Peyer's patch (tissue), 4 donors: ENCODE data around the gene SS18L1. TPM values are rescaled to one million over a fixed set of nuclear protein-coding genes. Genes with fewer than 3 reads are reported as not detected.
A peak's percentile ranks its signal among the peaks of the same experiment; 100 is the strongest.

Experiments used
- DNase-seq, 3 donors: peaks; one replicate each; pipeline ENCODE4 v3.0.0-alpha.2; 2017 to 2019
- H3K27ac ChIP-seq, 4 donors: fragments of 200-600 bp; sonication (generic); one replicate each; pipeline ENCODE4 v1.5.1; 2016 to 2019
- H3K27me3 ChIP-seq, 2 donors: fragments of 200-600 bp; sonication (generic); one replicate each; pipeline ENCODE4 v1.5.1; 2019
- H3K36me3 ChIP-seq, 3 donors: fragments of 200-600 bp; sonication (generic); one replicate each; pipeline ENCODE4 v1.5.1; 2016 to 2019
- H3K4me1 ChIP-seq, 4 donors: fragments of 200-600 bp; sonication (generic); one replicate each; pipeline ENCODE4 v1.5.1; 2016 to 2019
- H3K4me3 ChIP-seq, 4 donors: fragments of 200-600 bp; sonication (generic); 1 replicate in 3 of 4; 2 replicates in 1 of 4; pipeline ENCODE4 v1.5.1; 2016 to 2019; ENCODE audit warnings: mild to moderate bottlenecking in 1 of 4
- H3K9me3 ChIP-seq, 4 donors: fragments of 200-600 bp; sonication (generic); one replicate each; pipeline ENCODE4 v1.5.1; 2016 to 2019; ENCODE audit warnings: mild to moderate bottlenecking in 1 of 4
- POLR2A ChIP-seq, 2 donors: fragments of 450-650 bp; IDR thresholded peaks; one replicate each; pipeline ENCODE4 v1.5.1; 2017; ENCODE audit warnings: antibody characterized with exemption in 2 of 2, mild to moderate bottlenecking in 2 of 2, moderate library complexity in 2 of 2
- total RNA-seq, 4 donors: library from RNA; depleted of rRNA; stranded (reverse); fragments of >200 nt; gene quantifications; one replicate each; pipeline ENCODE4 v1.1.0, GENCODE V29; 2016
- TF ChIP-seq, protein P1 (sequence below), 6 experiments: fragments of 450-650 bp in 4 of 6; fragments of 200-600 bp in 2 of 6; sonication (generic) in 1 of 6; IDR thresholded peaks; one replicate each; pipeline ENCODE4 v1.5.1; 2017 to 2019; ENCODE audit warnings: antibody characterized with exemption in 6 of 6, mild to moderate bottlenecking in 3 of 6, moderate library complexity in 1 of 6

Gene SS18L1
- total RNA-seq, 4 donors from 2014 or later, result 14.9 to 27.2 (median 24.5) TPM

- Histone ChIP-seq H3K27me3 (no peaks in the 10 kb centered on the region), H3K9me3 (no peaks in the 10 kb centered on the region), H3K36me3 (peaks cover 0 to 67% (median 0%) of the 10 kb centered on the region in 3 donors), H3K27ac (no peak overlapping the region), H3K4me3 (no peak overlapping the region), H3K4me1 (peaks cover 0 to 12% (median 10%) of the 10 kb centered on the region in 4 donors)
- no peak for DNase-seq
- TF ChIP-seq, protein P1, sequence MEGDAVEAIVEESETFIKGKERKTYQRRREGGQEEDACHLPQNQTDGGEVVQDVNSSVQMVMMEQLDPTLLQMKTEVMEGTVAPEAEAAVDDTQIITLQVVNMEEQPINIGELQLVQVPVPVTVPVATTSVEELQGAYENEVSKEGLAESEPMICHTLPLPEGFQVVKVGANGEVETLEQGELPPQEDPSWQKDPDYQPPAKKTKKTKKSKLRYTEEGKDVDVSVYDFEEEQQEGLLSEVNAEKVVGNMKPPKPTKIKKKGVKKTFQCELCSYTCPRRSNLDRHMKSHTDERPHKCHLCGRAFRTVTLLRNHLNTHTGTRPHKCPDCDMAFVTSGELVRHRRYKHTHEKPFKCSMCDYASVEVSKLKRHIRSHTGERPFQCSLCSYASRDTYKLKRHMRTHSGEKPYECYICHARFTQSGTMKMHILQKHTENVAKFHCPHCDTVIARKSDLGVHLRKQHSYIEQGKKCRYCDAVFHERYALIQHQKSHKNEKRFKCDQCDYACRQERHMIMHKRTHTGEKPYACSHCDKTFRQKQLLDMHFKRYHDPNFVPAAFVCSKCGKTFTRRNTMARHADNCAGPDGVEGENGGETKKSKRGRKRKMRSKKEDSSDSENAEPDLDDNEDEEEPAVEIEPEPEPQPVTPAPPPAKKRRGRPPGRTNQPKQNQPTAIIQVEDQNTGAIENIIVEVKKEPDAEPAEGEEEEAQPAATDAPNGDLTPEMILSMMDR (IDR thresholded peaks at IDR 0.05), result no peak
- TF ChIP-seq POLR2A (IDR thresholded peaks at IDR 0.05), result no peak
Measured at GRCh38 chr20:62126141-62126540, 17.4 kb upstream of the SS18L1 start.

GRCh38 chr20:62127799-62128198 is 15.8 kb upstream of the SS18L1 start:
- no peak for TF ChIP-seq POLR2A (IDR thresholded peaks at IDR 0.05)
- TF ChIP-seq, protein P1 (IDR thresholded peaks at IDR 0.05), result no peak
- H3K27me3 ChIP-seq, result no peaks in the 10 kb centered on the region
- DNase-seq, result no peak
- H3K36me3 ChIP-seq, result peaks cover 0 to 84% (median 0%) of the 10 kb centered on the region in 3 donors
- H3K4me3 ChIP-seq, result no peak overlapping the region
- peaks cover 0 to 13% (median 10%) of the 10 kb centered on the region in 4 donors for H3K4me1 ChIP-seq
- no peaks in the 10 kb centered on the region for H3K9me3 ChIP-seq
- no peak overlapping the region for H3K27ac ChIP-seq

DNA sequence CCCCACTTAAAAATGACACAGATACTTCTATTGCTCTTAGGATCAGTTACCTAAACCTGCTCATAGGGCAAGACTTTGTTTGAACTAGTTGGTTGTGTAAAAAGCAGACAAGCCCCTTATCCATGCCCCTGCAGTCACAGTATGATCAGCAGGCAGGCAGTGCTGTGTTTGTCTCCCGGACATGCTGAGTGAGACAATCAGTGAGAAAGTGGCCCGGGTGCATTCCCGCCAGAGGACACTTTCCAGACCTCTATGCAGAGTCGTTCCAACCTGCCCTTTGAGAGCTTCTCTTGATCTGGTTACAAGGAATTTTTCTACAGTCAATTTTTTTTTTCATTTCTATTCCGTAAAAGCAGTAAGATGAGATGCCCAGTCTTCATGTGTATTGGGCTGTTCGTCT is 15.1 kb upstream of the SS18L1 start:
- Histone ChIP-seq H3K4me1 (peaks cover 0 to 12% (median 4%) of the 10 kb centered on the region in 4 donors), H3K4me3 (no peak overlapping the region), H3K36me3 (peaks cover 0 to 91% (median 0%) of the 10 kb centered on the region in 3 donors), H3K27me3 (no peaks in the 10 kb centered on the region), H3K9me3 (no peaks in the 10 kb centered on the region), H3K27ac (no peak overlapping the region)
- no peak for DNase-seq
- TF ChIP-seq, protein P1 (IDR thresholded peaks at IDR 0.05), result no peak
- TF ChIP-seq POLR2A (IDR thresholded peaks at IDR 0.05), result no peak

GRCh38 chr20:62129731-62130531 is 13.6 kb upstream of the SS18L1 start:
- H3K4me1 ChIP-seq, result peaks cover 0 to 10% (median 0%) of the 10 kb centered on the region in 4 donors
- no peak overlapping the region for H3K4me3 ChIP-seq
- TF ChIP-seq POLR2A (IDR thresholded peaks at IDR 0.05), result no peak
- TF ChIP-seq, protein P1 (IDR thresholded peaks at IDR 0.05), result no peak
- no peak for DNase-seq
- no peak overlapping the region for H3K27ac ChIP-seq
- H3K9me3 ChIP-seq, result no peaks in the 10 kb centered on the region
- peaks cover 0 to 99% (median 0%) of the 10 kb centered on the region in 3 donors for H3K36me3 ChIP-seq
- no peaks in the 10 kb centered on the region for H3K27me3 ChIP-seq

DNA sequence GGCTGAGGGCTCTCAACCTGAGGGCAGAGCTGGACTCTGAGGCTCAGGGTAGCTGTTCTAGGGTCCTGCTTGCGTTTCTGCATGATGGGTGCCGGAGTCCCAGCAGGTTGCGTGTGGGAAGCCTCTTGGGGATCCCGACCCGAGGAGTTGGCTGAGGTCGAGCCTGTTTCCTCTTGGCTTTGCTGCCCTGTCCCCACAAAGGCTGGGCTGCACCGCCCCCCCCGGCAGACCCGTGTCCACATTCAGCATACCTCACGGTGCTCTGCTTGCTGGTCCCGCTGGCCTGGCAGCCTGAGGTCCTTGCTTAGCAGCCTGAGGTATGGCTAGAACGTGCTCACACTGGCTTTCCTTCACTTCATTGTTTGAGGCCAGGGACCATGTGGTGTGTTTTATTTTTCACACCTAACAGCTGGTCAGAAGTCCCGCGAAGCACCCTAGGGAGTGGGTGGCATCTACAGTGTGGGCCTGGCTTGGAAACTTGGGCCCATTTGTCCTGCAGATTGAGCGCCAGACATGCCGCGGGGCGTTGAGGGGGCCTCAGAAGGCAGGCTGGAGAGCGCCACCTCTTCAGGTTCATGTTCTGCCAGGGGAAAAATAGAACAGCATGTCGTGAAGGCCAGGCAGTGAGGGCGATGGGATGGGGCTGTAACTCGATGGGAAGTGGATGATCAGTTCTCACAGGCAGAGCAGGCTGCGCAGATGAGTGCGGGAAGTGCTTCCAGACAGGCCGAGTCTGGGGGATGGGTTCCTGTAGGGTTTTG is 11.8 kb upstream of the SS18L1 start:
- peak overlapping the region in 1 of 4 donors; percentile 49 for H3K27ac ChIP-seq
- no peak for DNase-seq
- peaks cover 0 to 98% (median 0%) of the 10 kb centered on the region in 3 donors for H3K36me3 ChIP-seq
- H3K4me1 ChIP-seq, result peaks cover 0 to 17% (median 0%) of the 10 kb centered on the region in 4 donors
- no peaks in the 10 kb centered on the region for H3K27me3 ChIP-seq
- no peak overlapping the region for H3K4me3 ChIP-seq
- TF ChIP-seq, protein P1 (IDR thresholded peaks at IDR 0.05), result no peak
- no peaks in the 10 kb centered on the region for H3K9me3 ChIP-seq
